Fibroblast of skin of right biceps (primary cell): ENCODE measurements around the gene BCAP31.
"Not testable (repeated sequence)": the region's sequence is repeated elsewhere in the genome, so short reads cannot be mapped to it uniquely, and the experiment has no call there.

Experiments
- DNase-seq: peaks from one replicate; pipeline ENCODE4 v3.0.0-alpha.2; 2013

The BCAP31 gene

DNA sequence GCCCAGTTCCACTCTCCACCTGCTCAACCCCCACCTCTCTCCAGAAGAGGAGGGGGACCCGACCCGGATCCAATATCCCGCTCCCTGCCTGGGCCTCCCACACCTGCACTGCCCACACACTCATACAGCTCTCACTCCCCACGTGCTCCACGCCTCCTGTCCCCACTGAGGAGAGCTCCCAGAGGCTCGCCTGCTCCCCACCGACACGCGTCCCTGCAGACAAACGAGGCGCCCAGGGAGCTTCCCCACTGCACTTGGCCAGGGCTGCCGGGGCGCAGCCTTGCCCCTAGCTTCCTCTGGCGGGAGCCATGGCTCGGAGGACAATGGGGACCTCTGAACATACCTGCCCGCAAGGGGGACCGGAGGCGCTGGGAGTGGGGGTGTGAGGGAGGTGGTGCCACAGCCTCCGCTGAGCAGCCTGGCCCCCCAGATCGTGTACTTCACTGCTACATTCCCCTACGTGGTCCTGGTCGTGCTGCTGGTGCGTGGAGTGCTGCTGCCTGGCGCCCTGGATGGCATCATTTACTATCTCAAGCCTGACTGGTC, 31.5 kb downstream of the BCAP31 start:
- no peak for DNase-seq

DNA sequence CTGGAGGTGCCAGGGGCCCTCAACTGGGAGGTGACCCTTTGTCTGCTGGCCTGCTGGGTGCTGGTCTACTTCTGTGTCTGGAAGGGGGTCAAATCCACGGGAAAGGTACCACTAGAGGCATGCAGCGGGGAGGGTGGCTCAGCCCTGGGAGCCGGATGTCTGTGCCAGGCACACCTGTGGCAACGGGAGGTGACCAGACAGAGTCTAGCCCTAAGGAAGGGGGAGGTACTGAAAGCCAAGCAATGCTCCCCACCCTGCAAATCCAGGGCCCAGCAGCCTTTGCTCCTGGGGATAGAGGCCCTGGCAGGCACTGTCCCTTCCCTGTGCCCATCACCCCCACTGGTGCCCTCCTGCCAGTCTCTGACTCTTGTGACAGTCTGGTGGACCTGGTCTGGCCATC, 32.2 kb downstream of the BCAP31 start:
- no peak for DNase-seq

DNA sequence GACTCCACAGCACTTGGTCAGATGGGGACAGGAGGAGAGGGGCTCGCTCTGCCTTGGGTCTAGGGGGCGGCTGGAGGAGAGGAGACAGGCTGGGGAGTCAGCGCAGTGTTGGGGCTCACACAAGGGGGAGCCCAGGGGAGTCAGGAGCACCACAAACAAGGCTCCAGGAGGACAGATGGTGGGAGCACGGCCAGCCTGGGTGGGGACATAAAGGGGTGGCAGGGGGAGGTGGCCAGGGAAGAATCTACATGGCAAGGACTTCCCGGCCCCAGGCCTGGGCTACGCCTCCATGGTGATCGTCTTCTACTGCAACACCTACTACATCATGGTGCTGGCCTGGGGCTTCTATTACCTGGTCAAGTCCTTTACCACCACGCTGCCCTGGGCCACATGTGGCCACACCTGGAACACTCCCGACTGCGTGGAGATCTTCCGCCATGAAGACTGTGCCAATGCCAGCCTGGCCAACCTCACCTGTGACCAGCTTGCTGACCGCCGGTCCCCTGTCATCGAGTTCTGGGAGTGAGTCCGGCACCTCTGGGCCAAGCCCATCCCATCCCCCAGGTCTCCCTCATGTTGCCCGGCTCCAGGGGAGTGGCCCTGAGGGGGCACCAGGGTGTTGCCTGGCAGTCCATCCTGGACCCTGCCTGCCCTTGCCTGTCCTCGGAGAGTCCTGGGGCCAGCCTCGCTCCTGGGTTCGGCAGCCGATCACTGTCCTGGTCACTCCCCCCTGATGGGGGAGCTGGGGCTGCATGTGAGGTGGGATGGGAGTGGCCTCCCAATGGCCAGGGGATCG, 33.0 kb downstream of the BCAP31 start:
- DNase-seq = not testable (repeated sequence)

DNA sequence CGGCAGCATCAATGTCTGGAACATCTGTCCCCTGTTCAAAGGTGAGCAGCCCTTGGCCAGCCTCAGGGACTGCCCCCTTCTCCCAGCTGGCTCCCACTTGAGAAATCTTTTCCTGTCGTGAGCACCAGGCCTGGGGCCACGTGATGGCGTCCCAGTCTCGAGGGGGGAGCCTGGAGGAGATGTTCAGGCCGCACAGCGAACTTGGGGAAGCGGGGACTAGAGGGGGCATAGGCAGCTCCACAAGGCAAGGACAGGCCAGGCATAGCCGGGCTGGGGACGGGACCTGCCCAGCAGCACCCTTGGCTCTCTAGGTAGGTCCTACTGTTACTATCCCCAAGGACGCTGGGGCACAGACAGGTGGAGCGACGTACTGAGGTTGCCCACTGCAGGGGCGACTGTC, 33.7 kb downstream of the BCAP31 start:
- DNase-seq = no peak

DNA sequence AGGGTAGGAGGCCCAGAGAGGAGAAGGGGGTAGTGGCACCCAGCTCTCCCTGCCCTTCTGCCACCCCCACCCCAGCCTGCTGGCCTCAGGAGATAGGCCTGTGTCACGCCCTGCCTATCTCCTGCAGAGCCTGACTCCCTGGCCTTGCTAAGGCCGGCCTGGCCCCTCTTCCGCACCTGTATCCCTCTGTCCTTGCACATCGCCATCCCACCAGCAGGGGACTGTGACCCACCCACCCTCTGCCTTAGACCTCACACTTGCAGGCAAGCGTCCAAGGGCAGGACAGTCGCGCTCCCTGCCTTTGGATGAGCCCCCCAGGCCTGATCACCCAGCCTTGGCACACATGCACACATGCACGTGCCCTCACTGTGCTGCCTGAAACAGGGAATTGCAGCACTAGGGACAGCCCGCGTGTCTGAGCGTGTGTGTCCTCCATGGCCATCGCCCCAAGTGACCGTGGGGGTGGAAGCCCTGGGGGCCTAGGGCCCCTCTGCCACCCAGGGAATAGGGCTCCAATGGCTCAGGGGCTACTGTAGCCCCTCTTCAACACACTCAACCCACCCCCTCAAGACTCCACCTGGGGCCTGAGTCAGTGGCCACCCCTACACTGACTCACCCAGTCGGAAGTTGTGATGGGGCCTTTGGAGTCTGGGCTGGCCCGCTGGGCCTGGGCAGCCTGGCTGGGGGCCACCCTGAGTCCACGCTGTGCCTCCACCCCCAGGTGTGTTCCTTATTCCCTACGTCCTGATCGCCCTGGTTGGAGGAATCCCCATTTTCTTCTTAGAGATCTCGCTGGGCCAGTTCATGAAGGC, 34.3 kb downstream of the BCAP31 start:
- no peak for DNase-seq

DNA sequence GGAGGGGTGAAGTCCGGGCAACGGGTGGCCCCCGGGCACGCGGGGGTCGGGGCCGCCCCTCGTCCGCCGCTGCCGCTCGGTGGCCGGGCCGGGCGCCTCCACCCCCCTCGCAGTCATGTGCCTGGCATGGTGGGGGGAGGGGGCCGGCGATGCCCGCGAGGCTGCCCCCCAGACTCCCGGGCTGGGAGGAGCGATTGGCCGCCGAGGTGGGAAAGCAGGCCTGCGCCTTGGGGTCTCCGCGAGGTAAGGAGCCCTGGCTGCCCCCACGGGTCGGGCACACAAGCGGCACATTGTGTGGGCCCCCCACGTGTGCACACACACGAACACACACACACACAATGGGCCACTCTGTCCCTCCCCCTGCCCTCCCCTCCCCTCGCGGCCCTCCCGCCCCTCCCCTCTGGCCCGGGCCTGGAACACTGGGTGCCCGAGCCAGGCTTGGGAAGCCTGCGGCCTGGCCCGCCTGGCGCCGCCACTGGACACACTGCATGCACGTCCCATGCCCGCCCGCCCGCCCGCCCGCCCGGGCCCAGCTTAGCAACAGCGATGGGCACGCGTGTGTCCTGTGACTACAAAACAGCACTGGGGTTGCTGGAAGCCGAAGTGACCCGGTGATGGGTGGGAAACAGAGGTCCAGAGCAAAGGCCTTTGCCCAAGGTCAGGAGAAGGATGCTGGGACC, 35.1 kb downstream of the BCAP31 start:
- no peak for DNase-seq

DNA sequence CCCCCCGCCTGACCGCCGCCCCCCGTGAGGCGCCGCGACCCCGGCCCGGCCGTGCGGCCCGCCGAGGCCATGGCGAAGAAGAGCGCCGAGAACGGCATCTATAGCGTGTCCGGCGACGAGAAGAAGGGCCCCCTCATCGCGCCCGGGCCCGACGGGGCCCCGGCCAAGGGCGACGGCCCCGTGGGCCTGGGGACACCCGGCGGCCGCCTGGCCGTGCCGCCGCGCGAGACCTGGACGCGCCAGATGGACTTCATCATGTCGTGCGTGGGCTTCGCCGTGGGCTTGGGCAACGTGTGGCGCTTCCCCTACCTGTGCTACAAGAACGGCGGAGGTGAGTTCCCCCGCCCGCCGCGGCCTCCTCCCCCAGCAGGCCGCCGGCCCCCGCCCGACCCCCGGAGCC, 35.7 kb downstream of the BCAP31 start:
- no peak for DNase-seq

DNA sequence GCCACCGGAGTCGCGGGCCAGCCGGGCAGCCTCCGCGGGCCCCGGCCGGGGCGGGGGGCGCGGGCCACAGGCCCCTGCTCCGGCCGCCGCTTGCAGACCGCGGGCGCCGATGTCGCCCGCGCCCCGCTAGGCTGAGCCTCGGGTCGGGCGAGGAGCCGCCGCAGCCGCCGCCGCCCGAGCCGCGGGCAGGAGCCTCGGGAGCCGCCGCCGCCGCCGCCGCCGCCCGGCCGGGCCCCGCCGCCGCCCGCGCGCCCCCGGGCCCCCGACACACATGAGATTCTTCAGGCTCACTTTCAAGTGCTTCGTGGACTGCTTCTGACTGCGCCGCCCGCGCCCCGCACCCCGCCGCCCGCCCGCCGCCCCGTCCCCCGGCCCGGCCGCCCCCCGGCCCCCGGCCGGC, 36.1 kb downstream of the BCAP31 start:
- no peak for DNase-seq

DNA sequence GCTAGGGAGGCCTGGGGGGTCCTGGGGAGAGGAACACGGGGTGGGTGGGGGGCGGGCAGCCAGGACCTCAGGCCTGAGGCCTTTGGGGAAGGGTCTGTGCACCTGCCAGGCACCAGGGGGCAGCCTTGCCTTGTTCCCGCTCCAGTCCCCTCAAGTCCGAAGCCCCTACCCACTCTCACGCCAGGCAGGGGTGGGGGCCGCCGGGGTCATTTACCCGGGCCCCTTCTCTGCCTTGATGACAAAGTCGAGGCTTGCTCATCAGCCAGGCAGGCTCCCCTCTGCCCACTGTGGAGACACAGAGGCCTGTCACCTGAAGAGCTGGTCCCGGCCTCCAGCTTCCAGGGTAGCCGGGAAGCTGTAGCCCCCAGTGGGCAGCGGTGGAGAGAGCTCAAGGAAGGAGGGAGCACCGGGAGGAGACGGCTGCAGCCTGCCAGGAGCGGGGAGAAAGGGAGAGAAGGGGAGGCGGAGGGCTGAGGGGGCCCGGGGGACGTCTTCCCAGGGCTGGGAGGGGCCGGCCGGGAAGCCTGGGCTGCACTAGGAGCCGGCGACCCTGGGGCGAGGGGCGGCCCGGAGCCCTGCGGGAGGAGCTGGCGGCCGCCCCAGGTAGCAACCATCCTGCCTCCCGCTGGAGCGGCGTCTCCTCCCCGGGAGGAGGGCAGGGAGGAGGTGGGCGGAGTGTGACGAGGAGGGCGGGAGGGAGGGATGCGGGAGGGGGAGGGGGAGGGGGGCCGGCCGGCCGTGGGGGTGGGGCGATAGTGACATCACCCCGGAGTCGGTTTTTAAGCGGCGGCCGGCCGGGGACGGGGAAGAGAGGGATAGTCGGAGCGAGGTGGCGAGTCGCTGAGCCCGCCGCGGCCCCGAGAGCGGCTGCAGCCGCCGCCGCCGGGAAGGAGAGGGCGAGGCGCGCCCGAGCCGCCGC, 36.8 kb downstream of the BCAP31 start, which contains the start of gene SLC6A8:
Gene SLC6A8, plus strand, starts transcription at position 806 of the 919 bp plus-strand sequence. CDS start 649 bp downstream, outside the sequence.
- peak; percentile 75 for DNase-seq

DNA sequence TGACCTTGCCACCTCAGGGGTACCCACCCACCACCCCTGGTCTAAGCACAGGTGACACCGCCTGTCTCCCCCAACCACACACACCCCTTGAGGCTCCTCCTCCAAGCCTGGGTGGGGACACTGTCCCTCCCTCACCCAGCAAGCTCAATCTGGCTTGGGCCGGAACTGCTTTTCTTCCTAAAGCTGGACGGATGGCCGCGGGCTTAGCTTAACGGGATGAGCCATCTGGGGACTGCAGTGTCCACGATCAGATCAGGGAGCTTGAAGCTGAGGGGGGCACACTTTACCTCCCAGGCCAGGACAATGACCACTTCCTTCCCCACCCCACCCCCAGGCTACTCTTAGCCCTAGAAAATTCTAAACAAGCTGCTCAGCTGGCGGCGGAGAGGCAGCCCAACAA, 37.5 kb downstream of the BCAP31 start:
- no peak for DNase-seq

DNA sequence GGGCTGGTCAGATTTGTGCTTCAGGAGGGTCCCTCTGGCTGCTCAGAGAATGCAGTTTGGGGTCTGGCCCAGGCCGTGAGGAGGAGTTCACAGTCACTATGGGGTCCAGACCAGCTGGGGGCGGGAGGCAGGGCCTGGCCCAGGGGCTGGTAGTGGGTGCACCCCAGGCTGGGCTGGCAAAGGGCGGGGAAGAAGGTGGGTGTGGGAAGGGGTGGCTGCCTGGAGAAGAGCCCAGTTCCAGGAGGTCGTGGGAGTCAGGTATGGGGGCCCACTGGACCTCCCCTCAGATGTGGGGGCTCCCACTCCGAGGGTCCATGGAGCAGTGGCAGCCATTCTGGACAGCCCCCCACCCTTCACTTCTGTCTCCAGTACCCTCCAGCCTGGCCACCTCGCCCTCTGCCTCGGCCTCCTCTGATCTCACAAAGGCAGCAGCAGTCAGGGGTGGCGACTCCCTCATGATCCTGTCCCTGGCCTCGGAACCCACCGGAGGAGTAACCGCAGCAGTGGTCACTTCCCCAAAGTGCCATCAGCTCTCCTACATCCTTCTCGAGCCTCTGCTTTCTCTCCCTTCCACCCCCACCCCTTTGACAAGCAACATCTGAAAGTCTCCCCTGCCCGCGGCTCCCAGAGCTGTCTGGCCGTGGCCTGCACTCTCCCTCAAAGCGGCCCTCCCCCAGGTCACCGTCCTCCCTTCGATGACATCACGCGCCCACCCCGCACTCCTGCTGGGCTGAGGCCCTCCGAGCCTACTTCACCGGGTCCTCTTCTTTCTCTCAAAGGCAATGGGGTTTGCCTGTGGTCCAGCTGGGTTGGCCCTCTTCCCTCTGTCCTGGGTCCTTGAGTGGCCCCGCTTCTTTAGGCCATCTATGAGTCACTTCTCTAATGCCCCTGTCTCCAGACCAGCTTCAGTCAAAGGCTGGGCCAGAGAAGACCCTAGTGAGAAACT, 38.2 kb downstream of the BCAP31 start:
- no peak for DNase-seq

DNA sequence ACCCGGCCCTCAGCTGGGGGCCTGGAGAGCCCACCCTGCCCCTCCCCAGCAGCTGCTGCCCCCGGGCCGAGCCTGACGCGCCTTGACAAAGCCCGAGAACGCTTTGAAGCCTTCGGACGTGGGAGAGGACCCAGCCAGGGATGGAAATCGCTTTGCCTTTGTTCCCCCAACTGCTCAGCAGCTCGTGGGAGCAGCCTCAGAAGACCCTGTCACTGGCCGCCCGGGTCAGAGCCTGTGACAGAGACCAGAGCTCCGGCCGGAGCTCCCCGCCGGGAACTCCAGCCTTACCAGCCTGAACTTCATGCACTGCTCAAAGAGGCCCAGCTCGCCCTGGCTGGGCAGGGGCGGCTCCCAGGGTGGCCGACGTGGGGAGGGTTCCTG, 39.0 kb downstream of the BCAP31 start:
- no peak for DNase-seq

DNA sequence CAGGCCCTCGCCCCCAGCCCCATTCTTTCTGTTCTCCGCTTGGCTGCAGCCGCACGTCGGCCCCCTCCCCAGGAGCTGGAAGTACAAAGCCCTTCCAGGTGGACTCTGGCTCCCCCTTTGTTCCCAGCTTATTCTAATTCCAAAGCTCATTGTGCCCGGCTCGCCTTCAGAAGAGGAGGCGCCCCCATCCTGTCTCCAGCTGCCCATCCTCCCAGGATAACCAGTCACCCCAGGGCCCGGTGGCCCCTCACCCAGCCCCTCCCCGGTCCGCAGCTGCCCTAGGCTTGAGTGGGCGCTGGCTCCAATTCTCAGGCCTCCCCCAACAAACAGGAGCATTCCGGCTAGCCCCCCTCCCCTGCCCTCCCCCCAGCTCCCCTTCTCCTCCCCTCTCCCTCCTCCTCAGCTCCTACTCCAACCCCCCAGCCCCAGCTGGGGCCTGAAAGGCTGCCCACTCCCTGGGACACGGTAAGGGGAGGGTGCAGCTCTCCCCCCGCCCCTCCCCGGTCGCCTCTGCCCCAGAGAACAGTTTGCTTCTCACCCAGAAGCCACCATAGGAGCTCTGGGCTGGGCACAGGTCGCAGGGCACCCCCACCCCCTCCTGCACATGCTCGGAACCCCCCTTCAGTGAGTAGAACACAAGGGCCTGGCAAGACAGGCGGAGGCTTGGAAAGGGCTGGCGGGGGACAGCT, 39.6 kb downstream of the BCAP31 start:
- no peak for DNase-seq

DNA sequence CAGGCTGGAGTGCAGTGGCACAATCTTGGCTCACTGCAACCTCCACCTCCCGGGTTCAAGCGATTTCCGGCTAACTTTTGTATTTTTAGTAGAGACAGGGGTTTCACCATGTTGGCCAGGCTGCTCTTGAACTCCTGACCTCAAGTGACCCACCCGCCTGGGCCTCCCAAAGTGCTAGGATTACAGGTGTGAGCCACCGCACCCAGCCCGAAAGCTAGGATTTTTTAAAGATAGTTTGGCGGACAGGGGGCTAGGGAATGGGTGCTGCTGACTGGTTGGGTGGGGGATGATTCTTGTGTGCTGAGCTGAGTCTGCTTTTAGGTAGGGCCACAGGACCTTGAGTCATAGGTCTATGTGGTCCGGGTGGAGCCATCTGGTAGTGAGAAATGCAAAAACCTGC, 40.7 kb downstream of the BCAP31 start:
- DNase-seq = not testable (repeated sequence)

DNA sequence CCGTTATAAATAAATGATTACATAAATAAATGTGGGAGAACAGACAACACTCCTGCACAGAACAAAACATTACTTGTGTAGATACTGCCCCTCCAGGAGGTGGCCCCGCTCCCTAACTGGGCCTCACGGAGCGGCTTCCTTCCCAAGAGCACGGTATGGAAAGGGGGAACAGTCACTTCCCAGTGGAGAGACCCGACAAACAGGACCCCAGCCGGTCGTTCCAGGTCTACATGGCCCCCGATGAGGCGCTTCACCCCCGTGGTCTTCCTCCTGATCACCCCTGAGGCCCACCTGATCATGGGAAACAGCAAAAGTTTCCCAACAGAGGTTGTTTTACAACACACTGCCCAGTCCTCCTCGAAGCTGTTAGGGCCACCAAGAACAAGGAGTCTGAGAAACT, 43.0 kb downstream of the BCAP31 start:
- DNase-seq = no peak

DNA sequence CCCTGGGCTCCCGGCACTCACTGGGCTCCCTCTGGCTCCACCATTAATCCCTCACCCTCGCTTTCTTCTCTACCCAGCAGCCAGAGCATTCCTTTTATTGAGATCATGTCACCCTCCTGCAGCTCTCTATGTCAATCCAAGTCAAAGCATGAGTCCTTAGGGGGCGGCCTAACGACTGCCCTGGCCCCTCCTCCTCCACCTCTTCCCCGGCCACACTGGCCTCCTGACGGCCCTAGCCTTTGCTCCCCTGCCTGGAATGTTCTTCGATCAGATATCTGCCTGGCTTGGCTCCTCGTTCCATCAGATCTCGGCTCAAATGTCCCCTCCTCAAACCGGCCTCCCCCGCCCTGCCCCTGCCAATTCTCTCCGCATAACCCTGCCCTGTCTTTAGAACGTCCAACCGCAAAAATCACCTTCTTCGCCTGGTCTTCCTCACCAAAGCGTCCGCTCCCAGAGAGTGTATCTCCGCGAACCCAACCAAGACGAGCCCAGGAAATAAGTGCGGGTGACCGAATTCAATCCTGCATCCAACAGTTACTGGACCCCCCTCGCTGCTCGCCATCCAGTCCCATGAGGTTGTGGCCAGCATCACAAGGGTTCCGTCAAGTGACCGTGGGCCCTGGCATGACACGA, 49.9 kb downstream of the BCAP31 start:
- DNase-seq = no peak

DNA sequence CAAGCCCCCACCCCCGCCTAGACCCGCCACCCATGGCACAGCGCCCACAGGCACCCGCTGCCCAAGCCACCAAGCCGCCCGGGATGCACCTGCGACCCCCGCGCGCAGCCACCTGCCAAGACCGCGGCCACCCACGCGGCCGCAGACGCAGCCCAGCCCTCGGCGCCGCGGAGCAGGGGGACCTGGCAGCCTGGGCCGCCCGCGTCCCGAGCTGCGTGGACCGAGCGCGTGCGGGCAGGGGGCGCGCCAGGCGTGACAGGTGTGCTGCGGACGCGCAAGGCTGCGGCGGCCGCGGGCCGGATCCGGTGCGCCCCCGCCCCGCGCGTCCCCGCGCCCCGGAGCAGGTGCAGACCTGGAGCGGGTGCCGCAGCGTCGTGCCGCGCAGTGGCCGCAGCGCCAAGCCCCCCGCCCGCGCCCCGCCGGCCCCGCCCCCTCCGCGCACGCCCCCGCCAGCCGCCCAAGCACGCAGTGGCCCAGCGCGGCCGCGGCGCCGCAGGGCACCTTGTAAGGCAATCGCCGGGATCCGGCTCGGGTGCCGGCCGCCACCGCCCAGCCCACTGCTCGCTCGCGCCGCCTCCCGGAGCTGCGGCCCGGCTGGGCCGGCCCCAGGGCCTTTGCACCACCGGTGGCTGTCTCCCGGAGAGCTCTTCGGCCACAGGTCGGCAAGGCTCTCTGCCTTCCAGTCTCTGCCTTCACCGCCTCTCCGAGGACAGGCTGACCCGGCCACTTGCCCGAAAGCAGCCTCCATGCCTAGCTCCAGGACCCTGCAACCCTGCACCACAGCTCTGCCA, 50.6 kb downstream of the BCAP31 start, which contains the start of gene PNCK:
Gene PNCK, minus strand, starts transcription at position 386 of the 791 bp plus-strand sequence. CDS start 737 bp downstream, outside the sequence.
- no peak for DNase-seq

DNA sequence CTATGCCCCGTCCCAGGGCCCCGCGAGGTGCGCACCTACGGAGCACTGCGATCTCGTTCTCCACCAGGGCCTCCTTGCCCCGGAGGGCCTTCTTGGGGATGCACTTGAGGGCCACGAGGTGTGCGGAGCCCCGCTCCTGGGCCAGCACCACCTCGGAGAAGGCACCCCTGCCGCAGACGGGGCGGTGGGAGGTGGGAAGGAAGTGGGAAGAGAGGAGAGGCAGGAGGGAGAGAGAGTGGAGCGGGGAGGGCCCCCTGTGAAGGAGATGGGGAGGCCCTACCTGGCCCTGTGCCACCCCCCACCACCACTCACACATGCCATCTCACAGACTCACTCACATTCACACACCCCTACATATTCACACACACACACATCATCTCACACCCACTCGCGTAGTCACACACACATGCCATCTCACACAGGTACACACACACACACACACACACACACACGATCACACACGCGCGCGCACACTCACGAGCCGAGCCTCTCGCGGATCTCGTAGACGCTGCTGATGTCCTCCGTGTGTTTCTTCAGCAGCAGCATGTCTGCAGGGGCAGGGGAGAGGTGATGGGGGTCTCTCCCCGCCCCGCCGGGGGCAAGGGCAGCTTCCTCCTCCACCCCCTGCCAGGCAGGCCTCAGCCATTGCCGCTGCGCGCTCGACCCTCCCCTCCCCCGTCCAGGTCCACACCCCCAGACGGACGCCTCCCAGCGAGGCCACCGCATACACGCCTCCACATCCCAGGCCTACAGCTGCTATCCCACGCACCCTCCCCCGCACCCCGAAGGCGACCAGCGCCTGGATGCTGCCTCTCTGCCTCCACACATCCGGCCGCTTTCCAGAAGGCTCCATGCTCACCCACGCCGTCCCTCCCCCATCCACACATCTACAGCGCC, 51.4 kb downstream of the BCAP31 start:
- no peak for DNase-seq
